Central memory CD8-positive, alpha-beta T cell (primary cell): ENCODE data around the gene METTL1.
A peak's percentile ranks its signal among the peaks of the same experiment; 100 is the strongest.
"Not testable (repeated sequence)": the region's sequence is repeated elsewhere in the genome, so short reads cannot be mapped to it uniquely, and the experiment has no call there.

ENCODE experiments used
- ATAC-seq: fragments of 150-1000 bp; cut with Tn5 transposase; replicated peaks from 2 replicates; pipeline ENCODE4 v1.10.0; 2022; ENCODE audit warnings: mild to moderate bottlenecking, moderate FRiP score, moderate number of reproducible peaks; ENCODE audit not compliant: poor library complexity, severe bottlenecking; ENCODE audit errors: extremely low read depth
- DNase-seq, 2 donors: peaks; one replicate each; pipeline ENCODE4 v3.0.0; 2021; ENCODE audit warnings: low spot score in 2 of 2
- H3K27ac Mint-ChIP-seq: one replicate; pipeline ENCODE4 v1.8.0; 2022; ENCODE audit warnings: low read depth, mild to moderate bottlenecking, moderate library complexity, mixed read lengths
- H3K27me3 Mint-ChIP-seq: one replicate; pipeline ENCODE4 v1.8.0; 2022; ENCODE audit warnings: mixed read lengths
- H3K36me3 Mint-ChIP-seq: one replicate; pipeline ENCODE4 v1.8.0; 2022; ENCODE audit warnings: mild to moderate bottlenecking, moderate library complexity, mixed read lengths; ENCODE audit not compliant: insufficient read depth
- H3K4me1 Mint-ChIP-seq: one replicate; pipeline ENCODE4 v1.8.0; 2022; ENCODE audit warnings: mixed read lengths
- H3K4me3 Mint-ChIP-seq: one replicate; pipeline ENCODE4 v1.8.0; 2022; ENCODE audit warnings: mild to moderate bottlenecking, moderate library complexity, mixed read lengths
- H3K9me3 Mint-ChIP-seq: one replicate; pipeline ENCODE4 v1.8.0; 2022; ENCODE audit warnings: mixed read lengths

The METTL1 gene

DNA sequence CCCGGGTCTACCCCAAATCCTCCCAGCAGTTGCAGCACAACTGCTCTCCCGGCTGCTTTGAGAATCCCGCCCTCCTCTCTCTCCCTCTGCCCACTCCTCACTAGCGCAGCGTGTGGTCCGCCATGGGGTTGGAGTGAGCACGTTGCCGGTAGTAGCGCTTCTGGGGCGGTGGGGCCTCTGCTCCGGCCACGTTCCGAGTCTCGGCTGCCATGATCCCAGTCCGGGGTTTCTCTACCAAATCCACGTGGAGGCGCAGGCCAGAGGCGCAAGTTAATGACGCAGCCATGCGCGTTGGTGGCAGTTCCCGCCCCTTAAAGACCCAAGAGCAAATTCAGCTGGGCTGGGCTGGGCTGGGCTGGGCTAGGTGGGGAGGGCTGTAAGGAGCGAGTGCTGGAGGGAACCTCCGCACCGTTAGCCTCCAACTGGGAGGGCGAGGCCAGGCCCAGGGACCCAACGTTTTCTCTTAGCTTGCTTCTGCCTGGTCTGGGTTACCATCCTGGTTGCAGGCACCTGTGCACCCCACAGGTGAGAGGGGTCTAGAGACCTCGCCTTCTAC is at the start of gene METTL1:
Gene METTL1 (minus strand): TSS at position 233 of the 556 bp plus-strand sequence. CDS start 22 bp downstream, at position 211.
- peak within 1 kb of the TSS; percentile 98 for H3K4me3 Mint-ChIP-seq
- H3K9me3 Mint-ChIP-seq: no peaks in the 10 kb centered on the region
- peaks cover 14% of the 10 kb centered on the region for H3K4me1 Mint-ChIP-seq
- peaks cover 4% of the 10 kb centered on the region for H3K27me3 Mint-ChIP-seq
- ATAC-seq (peak; percentile 91), DNase-seq (peak; percentile 67 to 85)
- peak within 1 kb of the TSS; percentile 97 for H3K27ac Mint-ChIP-seq
- peaks cover 10% of the 10 kb centered on the region for H3K36me3 Mint-ChIP-seq

DNA sequence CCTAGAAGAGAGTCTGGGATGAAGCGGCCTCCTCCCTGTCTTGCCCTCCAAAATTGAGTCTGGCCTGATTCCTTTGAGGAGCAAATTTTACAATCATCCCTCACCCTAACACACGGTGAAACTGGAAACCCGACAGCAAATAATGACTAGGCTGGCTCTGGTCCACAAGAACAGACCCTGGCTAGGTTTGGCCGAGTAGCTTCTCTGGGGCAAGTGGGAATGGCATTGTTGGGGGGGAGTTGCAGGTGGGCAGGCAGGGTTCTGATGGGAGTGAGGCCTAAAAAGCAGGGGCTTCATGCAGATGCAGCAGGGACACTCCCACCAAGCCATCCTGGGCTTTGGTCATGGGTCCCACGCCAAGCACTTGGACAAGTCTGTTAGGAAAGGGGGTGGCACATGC is 49.1 kb upstream of the METTL1 start:
- H3K9me3 Mint-ChIP-seq, DNase-seq, H3K4me3 Mint-ChIP-seq, H3K27me3 Mint-ChIP-seq, ATAC-seq, H3K27ac Mint-ChIP-seq: not testable (repeated sequence)
- Mint-ChIP-seq H3K4me1 (peaks cover 23% of the 10 kb centered on the region), H3K36me3 (peaks cover 40% of the 10 kb centered on the region)

DNA sequence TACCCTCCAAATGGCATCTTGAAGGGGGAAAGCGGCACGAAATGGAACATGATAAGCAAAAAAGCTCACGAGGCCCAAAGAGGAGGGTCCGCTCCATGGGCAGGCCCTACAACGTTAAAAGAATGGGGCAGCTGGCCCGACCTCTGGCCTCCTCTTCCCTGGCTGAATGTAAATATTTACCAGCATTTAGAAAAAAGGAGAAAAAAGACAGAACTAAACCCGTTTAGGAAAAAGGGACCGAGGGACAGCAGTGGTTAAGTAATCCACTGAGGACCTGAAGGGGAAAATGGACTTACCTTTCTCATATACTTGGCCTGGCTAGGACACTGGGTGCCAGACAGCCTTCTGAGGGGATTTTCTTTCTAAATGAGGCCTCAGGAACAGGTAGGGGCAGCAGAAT is 48.2 kb upstream of the METTL1 start:
- H3K27ac Mint-ChIP-seq, ATAC-seq: not testable (repeated sequence)

DNA sequence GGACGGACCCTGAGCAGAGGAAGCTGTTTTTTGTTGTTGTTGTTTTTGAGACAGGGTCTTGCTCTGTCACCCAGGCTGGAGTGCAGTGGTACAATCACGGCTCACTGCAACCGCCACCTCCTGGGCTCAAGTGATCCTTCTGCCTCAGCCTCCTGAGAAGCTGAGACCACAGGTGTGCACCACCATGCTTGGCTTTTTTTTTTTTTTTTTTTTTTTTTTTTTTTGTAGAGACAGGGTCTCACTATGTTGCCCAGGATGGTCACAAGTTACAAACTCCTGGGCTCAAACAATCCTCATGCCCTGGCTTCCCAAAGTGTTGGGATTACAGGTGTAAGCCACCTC is 46.1 kb upstream of the METTL1 start:
- H3K27me3 Mint-ChIP-seq, H3K4me3 Mint-ChIP-seq, H3K27ac Mint-ChIP-seq, DNase-seq, H3K4me1 Mint-ChIP-seq, H3K9me3 Mint-ChIP-seq, ATAC-seq: not testable (repeated sequence)
- peaks cover 23% of the 10 kb centered on the region for H3K36me3 Mint-ChIP-seq

More for the DNA sequence above, 48.2 kb upstream of the METTL1 start:
- peaks cover 32% of the 10 kb centered on the region for H3K36me3 Mint-ChIP-seq
- H3K27me3 Mint-ChIP-seq, H3K4me3 Mint-ChIP-seq, DNase-seq, H3K9me3 Mint-ChIP-seq: not testable (repeated sequence)
- H3K4me1 Mint-ChIP-seq: peaks cover 15% of the 10 kb centered on the region

DNA sequence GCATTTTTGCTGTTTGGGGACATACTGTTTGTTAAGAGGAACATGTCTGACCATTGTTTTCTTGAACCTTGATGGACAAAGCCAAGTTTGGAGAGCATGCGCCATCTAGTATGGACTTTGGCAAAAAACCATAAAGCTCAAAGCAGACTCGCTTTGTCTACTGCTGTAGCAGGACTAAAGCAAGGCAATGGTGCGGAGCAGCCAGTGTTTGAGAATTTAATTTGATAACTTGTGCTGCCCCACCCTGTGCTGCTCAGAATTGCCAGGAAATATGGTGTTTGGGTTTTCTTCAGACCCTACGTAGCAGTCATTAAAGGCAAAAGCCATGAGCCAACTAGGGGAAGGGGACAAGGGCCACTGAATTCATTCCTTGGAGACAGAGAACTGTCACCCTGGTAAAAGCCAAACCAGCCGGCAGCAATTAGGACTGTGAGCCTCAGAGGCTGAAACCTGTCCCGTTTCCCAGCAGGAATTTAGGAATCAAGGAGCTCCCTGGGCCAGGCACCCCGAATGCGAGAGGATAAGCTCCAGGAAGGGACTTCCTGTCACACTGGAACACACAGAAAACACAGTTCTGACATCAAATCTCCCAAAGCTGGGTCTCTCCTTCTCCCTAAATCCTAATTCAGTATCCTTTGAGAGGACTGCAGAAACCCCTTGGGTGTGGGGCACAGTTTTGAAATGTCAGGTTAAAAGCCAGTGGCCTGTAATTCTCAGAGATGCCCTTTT is 45.5 kb upstream of the METTL1 start:
- no peak for DNase-seq
- H3K27ac Mint-ChIP-seq: no peak overlapping the region
- H3K27me3 Mint-ChIP-seq: no peaks in the 10 kb centered on the region
- no peak for ATAC-seq
- H3K4me1 Mint-ChIP-seq: peaks cover 9% of the 10 kb centered on the region
- no peaks in the 10 kb centered on the region for H3K9me3 Mint-ChIP-seq
- peaks cover 17% of the 10 kb centered on the region for H3K36me3 Mint-ChIP-seq
- no peak overlapping the region for H3K4me3 Mint-ChIP-seq

DNA sequence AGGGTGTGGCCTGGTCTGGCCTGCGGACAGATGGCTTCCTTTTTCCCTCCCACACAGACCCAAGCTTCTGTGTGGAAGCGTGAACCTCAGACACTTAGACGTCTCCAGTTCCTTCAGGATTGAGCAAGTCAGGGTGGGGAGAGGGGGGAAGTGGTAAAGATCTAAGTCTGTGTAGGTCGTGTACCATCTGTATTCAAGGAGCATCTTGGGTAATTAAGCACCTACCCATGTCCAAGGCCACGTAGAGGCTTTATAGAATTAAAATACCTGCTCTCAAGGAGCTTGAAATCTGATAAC is 44.9 kb upstream of the METTL1 start:
- no peak for ATAC-seq

DNA sequence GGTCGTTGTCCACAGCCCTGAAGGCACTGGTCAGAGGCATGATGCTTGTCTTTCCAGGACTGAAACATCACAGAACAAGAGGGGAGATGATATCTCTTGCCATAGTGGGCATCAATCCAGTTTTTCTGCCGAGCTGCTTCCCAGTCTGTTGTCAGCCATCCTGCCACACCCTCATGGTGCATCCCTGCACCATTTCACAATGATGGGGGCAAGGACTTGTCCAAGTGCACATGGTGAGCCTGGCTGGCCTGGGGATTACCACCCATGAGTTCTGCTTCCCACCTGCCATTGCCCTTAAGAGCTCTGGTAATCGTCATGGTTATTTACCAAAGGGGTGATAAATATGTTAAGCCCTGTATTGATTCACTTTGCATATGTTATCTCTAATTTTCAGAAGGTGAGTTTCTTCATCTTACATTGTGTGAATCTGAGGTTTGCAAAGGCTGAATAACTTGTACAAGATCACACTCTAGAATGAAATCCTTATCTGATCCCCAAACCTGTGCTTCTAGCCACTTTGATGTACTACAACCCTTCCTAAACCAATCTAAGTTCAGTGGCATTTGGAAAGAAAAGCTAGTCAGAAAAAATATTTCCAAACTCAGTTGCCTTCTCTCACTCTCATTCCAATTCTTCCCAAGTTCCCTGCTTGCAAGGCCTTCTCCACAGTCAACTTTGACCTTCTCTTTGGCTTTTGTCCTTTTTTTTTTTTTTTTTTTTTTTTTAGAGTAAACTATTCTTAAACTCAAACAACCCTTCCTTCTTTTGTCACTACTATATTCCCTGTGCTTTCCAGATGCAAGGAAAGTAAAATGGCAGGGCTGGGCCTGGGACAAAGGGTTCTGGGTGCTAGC is 44.3 kb upstream of the METTL1 start:
- no peak overlapping the region for H3K27ac Mint-ChIP-seq
- H3K36me3 Mint-ChIP-seq: peaks cover 15% of the 10 kb centered on the region
- ATAC-seq: no peak
- H3K9me3 Mint-ChIP-seq: no peaks in the 10 kb centered on the region
- no peak for DNase-seq
- no peak overlapping the region for H3K4me3 Mint-ChIP-seq
- H3K4me1 Mint-ChIP-seq: peaks cover 9% of the 10 kb centered on the region
- no peaks in the 10 kb centered on the region for H3K27me3 Mint-ChIP-seq

More for the DNA sequence above, 44.9 kb upstream of the METTL1 start:
- Mint-ChIP-seq H3K9me3 (no peaks in the 10 kb centered on the region), H3K36me3 (peaks cover 17% of the 10 kb centered on the region), H3K4me3 (no peak overlapping the region), H3K27ac (no peak overlapping the region), H3K27me3 (no peaks in the 10 kb centered on the region), H3K4me1 (peaks cover 9% of the 10 kb centered on the region)
- DNase-seq: no peak

DNA sequence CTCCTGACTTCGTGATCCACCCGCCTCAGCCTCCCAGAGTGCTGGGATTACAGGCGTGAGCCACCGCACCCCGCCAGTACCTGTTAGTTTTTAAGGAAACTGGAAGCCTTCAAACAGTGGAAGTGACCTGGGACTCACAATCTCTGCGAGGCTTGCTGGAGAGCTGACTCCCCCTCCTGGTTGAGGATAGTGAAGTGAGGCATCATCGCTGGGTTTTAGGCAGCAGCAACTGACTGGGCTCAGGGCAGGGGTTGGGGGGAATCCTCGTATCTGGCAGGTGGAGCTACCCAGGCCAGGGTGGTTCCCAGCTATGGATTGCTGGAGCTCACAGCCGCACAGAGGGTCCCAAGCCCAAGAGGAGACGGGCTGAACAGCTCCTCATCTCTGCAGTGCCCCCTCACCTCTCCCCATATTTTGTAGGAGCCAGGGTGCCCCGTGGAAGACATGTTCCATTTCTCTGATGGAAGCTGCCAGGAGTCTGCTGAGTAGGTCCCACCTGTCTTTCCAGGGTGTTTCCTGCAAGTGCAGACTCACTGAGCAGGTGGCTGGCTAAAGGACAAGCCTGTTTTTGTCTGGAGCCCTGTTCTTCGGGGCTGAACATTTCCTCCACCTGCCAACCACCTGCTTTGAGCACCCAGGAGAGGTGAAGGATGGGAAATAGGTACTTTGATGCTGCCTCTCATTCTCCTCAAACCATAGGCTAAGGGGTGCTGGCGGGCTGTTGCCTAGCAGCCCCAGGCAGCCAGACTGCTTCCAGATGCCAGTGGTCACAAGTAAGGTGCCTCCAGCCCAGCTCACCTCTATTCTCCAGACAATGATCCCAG is 43.5 kb upstream of the METTL1 start:
- H3K9me3 Mint-ChIP-seq: no peaks in the 10 kb centered on the region
- peaks cover 9% of the 10 kb centered on the region for H3K4me1 Mint-ChIP-seq
- DNase-seq: no peak
- ATAC-seq: no peak
- no peaks in the 10 kb centered on the region for H3K27me3 Mint-ChIP-seq
- H3K36me3 Mint-ChIP-seq: peaks cover 8% of the 10 kb centered on the region
- no peak overlapping the region for H3K27ac Mint-ChIP-seq
- H3K4me3 Mint-ChIP-seq: no peak overlapping the region

DNA sequence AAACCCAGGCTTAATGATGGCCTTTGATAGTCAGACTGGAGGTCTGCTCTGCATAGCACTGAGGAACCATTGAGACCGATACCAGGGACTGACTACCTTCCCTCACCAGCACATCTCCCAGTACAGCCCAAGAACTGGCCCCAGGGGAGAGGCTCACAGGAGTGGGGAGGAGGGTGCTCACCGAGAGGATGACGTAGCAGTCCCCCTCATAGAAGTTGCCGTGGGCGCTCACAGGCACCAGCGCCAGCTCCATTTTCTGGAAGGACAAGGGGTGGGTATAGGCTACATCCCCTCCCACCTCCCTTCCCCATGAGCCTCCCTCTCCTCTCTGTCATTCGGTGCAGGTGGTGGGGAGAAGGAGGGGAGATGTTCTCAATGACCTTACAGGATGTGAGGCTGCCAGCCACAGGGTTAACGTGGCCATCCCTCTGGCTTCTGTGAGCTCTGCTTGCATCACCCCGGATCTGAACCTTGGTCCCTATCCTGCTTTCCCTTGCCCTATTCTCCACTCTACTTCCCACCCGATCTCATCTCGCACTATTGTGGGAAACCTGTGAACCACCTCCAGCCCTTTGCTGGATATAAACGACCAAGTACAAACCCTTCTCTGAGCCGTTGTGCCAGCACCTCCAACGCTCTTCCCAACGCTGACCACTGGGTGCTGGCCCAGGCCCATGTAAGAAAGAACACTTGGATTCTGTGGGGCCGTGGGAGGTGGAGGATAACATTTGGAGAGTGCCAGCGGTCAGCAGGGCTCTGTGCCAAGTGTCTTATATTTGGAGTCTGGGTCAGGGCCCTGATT is 42.3 kb upstream of the METTL1 start:
- no peak overlapping the region for H3K27ac Mint-ChIP-seq
- no peak for ATAC-seq
- peaks cover 6% of the 10 kb centered on the region for H3K36me3 Mint-ChIP-seq
- peaks cover 8% of the 10 kb centered on the region for H3K4me1 Mint-ChIP-seq
- H3K9me3 Mint-ChIP-seq: no peaks in the 10 kb centered on the region
- no peak for DNase-seq
- H3K27me3 Mint-ChIP-seq: no peaks in the 10 kb centered on the region
- H3K4me3 Mint-ChIP-seq: no peak overlapping the region

DNA sequence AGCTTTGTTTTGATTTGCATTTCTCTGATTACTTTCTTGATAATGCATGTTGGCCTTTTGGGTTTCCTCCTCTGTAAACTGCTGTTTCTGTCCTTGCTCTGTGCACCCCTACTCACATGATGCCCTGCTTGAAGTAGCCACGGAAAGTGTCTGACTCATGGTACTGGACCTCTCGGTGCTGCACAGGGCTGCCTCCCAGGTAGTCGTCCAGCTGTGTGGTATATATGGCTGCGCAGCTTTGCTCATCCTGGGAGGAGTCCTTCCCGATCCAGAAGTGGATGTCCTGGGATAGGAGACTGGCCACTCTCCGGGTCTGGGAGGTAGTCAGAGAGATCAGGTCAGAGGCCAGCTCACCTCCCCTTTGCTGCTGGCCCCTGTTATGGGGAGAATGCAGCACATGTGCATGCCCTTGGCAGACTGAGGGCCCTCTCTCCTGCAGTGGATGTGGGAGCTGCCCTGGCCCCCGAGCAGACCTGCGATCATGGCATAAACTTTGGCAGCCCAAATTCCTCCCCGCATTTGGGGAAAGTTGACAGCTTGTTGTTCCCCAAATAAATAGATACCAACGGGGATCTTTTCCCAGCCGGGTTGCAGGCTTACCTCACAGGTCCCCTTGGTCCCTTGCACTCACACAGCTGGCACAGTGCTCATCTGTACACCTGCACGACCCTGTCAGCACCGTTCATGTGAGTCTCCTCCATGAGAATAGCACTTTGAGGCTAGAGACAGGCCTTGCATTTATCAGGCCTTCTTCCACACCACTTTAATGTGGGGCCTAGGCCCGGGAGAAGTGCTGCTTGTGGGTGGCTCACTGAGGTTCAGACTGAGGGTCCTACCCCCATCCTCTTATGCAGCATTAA is 41.4 kb upstream of the METTL1 start:
- Mint-ChIP-seq H3K27ac (no peak overlapping the region), H3K4me1 (peaks cover under 1% of the 10 kb centered on the region), H3K9me3 (no peaks in the 10 kb centered on the region), H3K27me3 (no peaks in the 10 kb centered on the region), H3K4me3 (no peak overlapping the region), H3K36me3 (peaks cover 5% of the 10 kb centered on the region)
- DNase-seq (no peak), ATAC-seq (no peak)

DNA sequence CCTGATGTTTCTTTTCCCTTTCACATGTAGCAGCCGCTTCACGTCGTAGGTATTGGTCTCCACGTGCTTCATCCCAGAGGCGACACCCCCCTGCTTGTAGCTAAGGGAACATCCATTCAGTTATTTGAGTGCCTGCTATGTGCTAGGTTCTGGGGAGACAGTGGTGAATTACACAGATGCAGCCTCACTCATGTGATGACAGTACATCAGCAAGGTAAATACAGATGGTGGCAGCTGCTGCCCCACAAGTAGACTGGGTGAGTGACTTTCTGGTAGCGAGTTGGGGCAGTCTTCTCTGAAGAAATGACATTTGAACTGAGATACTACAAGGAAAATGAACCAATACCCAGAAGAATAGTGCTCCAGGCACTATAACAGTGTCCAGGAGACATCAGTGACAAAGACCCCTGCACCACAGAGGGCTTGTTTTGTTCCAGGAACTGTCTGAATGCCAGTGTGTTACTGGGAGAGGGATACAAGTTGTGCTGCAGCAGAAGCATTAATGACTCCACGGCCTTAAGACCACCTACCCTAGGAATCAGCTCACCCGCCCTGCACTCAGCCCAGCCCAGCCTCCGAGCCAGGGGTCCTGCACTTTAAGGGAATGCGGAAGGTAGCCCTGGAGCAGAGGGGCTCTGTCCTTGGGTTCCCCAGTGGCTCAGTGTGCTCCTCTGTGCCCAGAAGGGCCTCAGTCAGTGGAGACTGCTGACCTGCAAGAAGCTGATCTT is 39.3 kb upstream of the METTL1 start:
- H3K4me1 Mint-ChIP-seq: no peaks in the 10 kb centered on the region
- H3K4me3 Mint-ChIP-seq: no peak overlapping the region
- H3K36me3 Mint-ChIP-seq: peaks cover 3% of the 10 kb centered on the region
- no peak overlapping the region for H3K27ac Mint-ChIP-seq
- no peaks in the 10 kb centered on the region for H3K27me3 Mint-ChIP-seq
- no peaks in the 10 kb centered on the region for H3K9me3 Mint-ChIP-seq
- ATAC-seq (no peak), DNase-seq (no peak)
